HG03565 (cell line): ENCODE data around the gene TRAPPC4.
"Not testable (repeated sequence)": the region's sequence is repeated elsewhere in the genome, so short reads cannot be mapped to it uniquely, and the experiment has no call there.

Experiments used
- ATAC-seq: cut with Tn5 transposase; IDR thresholded peaks from one replicate; pipeline ENCODE4 v1.9.1; 2021; ENCODE audit warnings: mild to moderate bottlenecking, moderate library complexity; ENCODE audit not compliant: unreplicated experiment

The TRAPPC4 gene

DNA sequence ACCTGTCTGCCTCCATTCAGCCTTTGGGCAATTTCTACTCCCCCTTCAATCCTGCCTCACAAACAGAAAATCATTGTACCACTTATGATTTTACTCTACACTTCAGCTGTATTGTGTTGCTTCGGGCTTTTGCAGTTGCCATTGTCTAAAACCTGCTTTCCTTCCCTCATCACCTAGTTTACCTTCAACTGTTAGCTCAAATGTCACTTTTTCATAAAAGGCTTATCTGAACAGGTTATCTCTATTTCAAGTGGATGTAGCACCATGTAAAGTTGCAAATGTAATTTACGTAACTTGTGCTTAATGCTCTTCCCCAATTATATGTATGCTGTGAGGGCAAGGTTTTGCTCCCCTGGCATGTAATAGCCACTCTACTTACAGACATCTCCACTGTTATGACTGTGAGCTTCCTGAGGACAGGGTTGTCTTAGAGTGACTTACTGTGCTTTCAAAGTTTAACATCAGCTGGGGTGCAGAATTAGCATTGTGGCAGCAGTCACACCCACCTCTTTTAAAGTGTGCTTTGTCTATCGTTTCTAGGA lies 5.9 kb upstream of the TRAPPC4 start:
- no peak for ATAC-seq

DNA sequence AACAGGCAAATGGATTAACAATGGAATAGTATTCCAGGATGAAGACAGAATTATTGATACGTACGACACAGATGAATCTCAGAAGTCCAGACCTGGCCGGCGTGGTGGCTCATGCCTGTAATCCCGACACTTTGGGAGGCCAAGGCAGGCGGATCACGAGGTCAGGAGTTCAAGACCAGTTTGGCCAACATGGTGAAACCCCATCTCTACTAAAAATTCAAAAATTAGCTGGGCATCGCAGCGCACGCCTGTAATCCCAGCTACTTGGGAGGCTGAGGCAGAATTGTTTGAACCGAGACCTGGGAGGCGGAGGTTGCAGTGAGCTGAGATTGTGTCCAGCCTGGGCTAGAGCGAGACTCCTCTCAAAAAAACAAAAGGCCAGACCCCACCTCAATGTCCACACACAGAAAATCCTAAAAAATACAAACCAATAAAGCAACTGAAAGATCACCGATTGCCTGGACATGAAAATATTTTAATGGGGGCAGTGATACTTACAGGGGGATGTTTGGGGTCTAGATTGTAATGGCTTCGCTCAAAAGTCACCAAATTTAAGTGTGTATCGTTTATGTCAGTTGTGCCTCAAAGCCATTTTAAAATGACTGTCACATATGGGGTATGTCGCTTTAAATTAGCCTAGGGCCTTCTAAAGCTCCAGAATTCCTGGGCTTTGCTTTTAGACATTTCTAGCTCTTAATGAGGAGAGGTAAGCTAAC lies 4.2 kb upstream of the TRAPPC4 start:
- no peak for ATAC-seq

DNA sequence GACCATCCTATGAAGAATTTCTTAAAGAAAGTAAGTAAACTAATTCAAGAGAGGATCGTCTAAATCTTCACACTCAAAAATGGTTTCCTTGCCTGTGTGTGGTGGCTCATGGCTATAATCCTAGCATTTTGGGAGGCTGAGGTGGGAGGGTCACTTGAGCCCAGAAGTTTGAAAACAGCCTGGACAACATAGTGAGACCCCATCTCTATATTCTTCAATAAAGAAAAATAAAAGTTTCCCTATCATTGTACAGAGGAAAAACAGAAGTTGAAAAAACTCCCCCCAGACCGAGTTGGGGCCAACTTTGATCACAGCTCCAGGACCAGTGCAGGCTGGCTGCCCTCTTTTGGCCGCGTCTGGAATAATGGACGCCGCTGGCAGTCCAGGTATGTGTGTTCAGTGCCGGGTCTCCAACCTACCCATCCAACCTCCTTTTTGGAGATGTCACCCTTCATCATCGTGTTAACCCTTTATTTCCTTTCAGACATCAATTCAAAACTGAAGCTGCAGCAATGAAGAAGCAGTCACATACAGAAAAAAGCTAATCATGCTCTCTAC lies 3.4 kb upstream of the TRAPPC4 start:
- no peak for ATAC-seq

DNA sequence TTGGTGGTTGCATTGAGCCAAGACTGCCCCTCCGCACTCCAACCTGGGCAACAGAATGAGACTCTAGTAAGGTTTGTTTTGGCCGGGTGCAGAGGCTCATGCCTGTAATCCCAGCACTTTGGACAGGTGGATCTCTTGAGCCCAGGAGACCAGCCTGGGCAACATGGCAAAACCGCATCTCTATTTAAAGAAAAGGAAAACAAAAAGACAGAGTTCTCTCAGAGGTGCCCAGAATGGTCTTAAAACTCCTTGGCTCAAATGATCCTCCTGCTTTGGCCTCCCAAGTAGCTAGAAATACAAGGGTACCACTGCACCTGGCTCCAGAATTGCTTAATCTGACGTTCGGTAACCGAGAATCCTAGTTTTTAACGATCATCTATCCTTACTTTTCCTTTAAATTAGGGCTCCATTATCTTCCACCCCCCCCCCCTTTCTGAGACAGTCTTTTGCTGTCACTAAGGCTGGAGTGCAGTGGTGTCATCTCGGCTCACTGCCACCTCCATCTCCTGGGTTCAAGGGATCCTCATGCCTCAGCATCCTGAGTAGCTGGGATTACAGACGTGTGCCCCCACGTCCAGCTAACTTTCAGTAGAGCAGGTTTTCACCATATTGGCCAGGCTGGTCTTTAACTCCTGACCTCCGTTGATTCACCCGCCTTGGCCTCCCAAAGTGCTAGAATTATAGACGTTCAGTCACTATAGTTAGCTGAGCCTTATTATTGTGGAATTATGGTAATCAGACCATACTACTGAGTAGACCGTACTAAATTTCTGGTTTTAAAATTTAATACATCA lies 2.2 kb upstream of the TRAPPC4 start:
- ATAC-seq, result no peak

- not testable (repeated sequence) for ATAC-seq
Observed at GRCh38 chr11:119017377-119017776, 1.2 kb upstream of the TRAPPC4 start.

DNA sequence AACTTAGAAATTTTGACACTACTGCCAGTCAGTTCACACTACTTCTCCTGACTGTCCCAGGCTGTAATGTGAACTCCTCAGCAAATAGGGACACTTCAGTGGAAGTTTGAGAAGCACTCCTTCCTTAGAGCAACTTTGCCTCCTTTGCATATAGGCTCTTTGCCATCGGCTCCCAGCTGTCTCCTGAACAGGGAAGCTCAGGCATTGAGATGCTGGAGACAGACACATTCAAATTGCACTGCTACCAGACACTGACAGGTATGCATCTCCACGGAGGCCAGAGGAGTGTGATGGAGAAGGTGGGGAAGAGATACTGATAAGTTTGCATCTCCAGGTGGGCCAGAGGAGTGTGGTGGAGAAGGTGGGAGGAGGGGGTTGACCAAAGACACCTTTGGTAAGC lies 1.4 kb downstream of the TRAPPC4 start:
- no peak for ATAC-seq

- ATAC-seq, result no peak
Observed at GRCh38 chr11:119021631-119022030, 3.1 kb downstream of the TRAPPC4 start.

- no peak for ATAC-seq
Observed at GRCh38 chr11:119023741-119024140, 5.2 kb downstream of the TRAPPC4 start.

DNA sequence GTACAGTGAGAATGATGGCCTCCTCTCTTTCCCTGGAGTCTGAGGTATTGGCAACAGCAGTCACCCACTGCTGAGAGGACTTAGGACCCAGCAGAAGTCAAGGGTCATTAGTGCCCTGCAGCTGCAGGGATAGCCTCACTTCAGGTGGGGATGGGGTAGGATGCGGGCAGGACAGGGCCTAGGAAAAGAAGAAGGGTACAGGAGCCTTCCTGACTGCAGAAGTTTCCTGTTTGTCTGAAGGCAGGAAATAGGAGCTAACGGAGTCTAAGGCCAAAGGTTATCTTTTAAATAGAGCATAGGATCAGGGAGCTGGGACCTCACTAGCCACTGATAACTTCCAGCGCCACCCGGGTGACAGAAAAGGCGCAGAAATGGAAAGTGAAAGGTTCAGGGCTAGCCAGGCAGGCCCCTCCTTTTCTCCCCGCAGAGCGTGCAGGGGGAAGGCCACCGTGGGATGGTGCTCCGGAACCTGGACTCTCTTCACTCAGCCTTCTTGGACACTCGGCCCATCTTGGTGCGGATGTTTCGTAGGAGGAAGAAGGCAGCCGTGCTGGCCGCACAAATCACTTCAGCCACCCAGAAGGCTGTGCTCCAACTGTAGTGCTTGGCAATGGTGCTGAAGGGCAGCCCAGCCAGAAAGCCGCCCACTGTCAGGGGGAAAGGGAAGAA lies 6.0 kb downstream of the TRAPPC4 start:
- no peak for ATAC-seq

GRCh38 chr11:119025099-119025473 lies 6.5 kb downstream of the TRAPPC4 start:
- no peak for ATAC-seq

GRCh38 chr11:119025541-119025940 lies 7.0 kb downstream of the TRAPPC4 start:
- ATAC-seq, result no peak

DNA sequence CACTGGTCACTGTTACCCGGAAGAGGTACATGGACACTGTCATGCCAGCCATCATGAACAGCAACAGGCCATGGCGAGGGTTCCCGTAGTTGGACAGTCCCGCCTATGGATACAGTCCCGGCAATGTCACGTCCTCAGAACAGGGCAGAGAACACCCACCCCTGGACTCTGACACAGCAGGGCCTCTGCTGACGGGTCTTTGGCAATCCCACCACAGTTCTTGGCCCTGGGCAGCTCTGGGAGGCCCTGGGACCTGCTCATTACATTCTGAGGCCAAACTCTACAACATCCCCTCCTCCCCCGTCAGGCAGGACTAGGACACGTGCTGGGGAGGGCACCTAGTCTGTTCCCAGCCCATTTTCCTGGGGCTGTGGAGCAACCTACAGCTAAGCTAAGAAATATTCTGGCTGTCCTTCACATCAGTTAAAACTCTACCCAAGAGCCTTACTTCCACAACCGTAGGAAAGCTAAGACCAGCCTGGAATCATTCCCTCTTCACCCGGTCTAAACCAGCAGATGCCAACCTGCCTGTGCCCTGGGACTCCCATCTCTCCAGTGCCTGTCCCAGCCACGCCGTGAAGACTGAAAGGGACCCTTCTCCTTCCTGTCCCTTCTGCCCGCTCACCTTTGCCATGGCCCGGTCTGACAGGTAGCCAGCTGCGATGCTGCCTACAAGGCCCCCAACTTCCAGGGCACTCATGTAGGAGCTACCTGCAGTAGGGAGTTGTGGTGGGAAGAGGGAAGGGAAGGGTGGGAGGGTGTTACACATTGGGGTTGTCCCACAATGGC lies 7.6 kb downstream of the TRAPPC4 start:
- no peak for ATAC-seq

DNA sequence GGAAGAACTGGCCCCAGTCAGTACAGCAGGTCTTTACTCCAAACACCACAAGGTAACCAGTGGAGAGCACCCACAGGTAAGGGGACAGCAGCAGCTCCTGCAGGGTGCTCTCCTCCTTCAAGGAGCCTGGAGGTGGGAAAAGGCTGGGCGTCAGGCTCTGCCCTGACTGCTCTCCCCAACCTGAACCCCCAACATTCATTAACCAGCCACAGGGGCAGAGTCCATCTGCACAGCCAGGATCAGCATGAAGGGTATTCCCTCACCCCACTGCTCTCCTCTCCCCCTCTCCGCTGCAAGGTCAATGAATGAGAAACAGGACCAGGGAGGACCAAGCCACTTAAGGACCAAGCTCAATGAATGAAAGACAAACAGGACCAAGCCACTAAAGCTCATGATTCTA lies 8.4 kb downstream of the TRAPPC4 start:
- ATAC-seq, result no peak

DNA sequence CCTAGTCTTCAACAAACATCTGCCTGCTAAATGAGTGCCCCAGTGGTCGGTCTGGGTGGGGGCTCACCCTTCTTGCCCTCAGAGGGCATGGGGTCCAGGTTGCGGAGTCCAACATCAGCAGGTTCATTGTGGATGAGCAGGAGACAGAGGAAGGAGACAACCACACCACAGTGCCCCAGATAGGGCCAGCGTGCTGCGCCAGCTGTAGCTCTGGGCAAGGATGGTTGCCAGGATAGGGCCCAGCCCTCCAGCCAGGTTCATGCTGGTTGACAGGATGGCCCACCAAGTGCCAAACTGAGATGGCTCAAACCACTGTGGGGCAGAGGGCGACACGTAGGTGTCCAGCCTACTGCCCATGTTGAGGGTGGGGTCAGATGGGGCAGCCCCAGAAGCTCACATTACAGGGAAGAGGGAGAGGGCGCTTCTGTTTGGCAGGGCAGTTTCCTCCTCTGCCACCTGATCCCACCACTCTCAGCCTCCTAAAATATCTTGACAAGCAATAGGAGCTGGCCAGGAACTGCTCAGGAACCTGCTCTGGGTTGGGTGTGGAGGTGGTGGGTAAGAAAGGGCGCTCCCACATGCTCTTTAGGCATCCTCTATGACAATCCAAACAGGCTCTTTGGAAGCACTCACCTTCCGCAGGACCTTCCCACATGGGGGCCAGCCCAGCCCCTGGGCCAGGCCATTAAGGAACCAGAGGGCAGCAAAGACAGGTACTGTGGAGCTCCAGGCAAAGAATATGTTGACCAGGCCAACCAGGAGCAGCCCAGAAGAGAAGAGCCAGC lies 9.2 kb downstream of the TRAPPC4 start:
- ATAC-seq, result no peak

DNA sequence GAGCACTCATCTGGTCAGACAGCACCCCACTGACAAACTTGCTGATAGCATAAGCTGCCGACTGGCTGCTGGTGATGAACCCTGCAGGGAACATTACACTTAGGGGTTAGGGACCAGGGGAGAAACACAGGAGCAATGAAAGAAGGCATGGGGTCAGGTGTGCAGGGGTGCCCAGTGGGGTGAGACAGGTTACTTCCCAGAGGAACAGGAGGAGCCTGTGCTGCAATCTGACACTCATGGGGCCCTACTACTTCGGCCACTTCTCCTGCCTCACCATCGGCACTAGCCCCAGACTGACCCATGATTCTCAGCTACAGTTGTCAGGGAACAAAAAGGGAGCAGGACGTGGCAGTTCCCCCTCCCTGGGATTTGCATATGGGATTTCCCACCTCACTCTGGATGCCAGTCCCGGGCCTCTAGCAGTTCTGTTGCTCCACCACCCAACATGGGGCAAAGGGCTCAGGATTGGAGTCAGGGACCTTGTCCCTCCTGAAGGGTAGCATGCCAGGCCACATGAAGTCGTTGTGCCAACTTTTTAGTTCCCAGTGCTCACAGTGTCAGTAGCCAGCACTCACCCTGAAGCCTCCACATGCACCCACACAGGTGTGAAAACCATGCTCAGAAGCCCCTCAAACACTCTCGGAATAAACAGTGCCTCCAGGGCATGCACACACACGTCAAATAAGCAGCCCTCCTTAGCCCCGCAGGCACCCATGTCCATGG lies 9.9 kb downstream of the TRAPPC4 start:
- ATAC-seq, result no peak

GRCh38 chr11:119029069-119029339 lies 10.4 kb downstream of the TRAPPC4 start:
- ATAC-seq, result no peak

DNA sequence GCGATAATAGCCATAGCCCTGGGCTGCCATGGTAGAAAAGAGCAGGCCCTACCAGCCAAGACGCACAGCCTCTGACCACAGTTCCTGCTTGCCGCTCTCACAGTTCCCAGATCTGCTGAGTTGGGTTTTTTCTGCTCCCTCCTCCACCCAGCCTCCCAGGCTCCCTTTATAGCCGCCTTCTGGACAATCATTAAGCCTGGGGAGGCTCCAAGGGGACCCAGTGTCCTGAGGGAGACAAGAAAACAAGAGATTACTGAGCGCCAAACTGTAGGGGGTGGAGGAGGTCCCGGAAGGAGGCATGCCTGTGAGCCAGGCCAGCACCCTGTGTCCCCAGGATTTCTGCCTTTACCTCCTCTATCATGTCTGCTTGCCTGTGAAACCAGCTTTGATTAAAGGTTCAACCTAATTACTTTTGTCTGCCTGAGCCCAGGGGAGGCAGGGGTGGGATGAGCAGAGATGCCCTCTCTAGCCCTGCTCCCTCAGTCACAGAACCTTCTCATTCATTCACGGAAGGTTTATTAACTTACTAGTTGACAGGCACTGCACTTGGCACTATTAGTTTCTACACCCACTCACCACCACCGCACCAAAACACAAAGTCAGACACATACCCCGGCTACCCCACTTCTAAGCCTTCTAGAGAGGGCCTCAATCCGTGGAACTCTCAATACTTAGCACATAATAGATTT lies 10.9 kb downstream of the TRAPPC4 start:
- ATAC-seq, result peak; percentile 3

- peak; percentile 14 for ATAC-seq
Observed at GRCh38 chr11:119030029-119030328, 11.4 kb downstream of the TRAPPC4 start.
